ENCODE measurements around the gene VTA1.
"Not testable (repeated sequence)": the region's sequence is repeated elsewhere in the genome, so short reads cannot be mapped to it uniquely, and the experiment has no call there.

The VTA1 gene

GRCh38 chr6:142229518-142230270 lies 82.6 kb downstream of the VTA1 start:
- not testable (repeated sequence) for DNase-seq

- DNase-seq, result peak; percentile 8
Measured at GRCh38 chr6:142232206-142233044, 85.4 kb downstream of the VTA1 start.

GRCh38 chr6:142233945-142234682 lies 87.1 kb downstream of the VTA1 start:
- DNase-seq, result no peak

DNA sequence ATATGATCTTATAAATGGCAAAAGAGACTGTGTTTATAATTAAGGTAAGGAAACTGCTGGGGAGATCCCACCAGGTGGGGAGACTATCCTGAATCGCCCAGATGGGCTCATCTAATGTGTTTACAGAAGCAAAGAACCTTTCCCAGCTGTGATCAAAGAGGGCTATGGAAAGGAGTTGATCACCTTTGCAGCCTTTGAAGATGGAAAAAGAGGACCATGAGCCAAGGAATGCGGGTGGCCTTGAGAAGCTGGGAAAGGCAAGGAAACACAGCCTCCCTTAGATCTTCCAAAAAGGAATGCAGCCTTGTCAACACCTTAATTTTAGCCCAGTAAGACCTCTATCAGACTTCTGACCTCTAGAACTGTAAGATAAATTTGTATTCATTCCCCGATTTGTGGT lies 88.2 kb downstream of the VTA1 start:
- DNase-seq, result no peak

DNA sequence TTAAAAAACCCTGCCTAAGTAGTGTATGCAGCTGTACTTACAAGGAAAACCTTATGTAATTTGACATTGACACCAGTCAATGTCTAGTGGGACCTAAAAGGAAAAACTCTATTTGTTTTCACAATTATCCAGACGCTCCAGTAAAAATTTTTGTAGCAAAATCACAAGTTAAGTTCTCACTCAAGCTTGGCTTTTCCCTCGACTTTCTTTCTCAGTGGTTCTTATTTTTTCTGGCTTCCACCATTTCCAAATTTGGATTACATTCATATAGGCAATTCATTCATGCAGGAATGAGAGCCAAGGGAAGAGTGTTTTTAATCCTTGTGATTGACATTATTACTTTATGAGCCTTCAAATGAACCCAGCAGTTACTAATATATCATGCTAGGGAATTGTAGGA lies 88.7 kb downstream of the VTA1 start:
- no peak for DNase-seq

GRCh38 chr6:142236691-142237090 lies 89.6 kb downstream of the VTA1 start:
- DNase-seq, result no peak

DNA sequence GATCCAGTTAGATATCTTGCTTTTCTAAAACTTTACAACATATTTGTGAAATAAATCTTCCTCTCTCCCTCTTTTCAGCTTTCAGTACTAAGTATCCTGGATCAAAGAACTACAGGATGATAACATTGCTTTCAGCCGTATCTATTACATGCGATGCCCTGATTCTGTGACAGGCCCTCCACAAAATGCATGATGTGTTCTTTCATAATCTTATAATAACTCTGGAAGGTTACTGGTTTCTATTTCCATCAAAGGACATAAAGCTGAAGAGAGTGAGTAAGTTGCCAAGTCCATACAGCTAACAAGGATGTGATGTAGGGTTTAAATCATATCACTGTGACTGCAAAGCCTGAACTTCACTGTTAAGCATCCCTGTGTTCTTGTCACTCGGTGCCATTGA lies 91.8 kb downstream of the VTA1 start:
- no peak for DNase-seq

- DNase-seq, result no peak
Measured at GRCh38 chr6:142240179-142240578, 93.1 kb downstream of the VTA1 start.

- no peak for DNase-seq
Measured at GRCh38 chr6:142241061-142241460, 94.0 kb downstream of the VTA1 start.

GRCh38 chr6:142242269-142242668 lies 95.2 kb downstream of the VTA1 start:
- DNase-seq, result no peak

- no peak for DNase-seq
Measured at GRCh38 chr6:142246960-142247359, 99.9 kb downstream of the VTA1 start.

DNA sequence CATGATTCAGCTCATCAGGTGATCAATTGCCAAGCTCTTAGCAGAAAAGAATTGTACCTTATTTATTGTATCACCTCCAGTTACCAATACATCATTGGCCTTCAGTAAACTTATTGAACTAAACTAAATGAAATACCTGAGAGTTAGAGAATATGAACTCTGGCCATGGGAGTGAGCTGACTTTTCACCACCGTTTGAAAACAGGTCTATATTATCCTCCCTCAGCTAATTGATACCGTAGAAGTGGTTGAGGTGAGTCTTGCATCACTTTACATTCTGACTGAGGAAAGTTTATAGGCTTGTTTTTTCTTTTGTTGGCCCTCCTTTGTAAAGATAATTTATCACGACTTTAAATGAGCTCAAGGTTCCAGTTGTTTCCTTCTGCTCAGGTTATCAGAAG lies 102.2 kb downstream of the VTA1 start:
- no peak for DNase-seq

DNA sequence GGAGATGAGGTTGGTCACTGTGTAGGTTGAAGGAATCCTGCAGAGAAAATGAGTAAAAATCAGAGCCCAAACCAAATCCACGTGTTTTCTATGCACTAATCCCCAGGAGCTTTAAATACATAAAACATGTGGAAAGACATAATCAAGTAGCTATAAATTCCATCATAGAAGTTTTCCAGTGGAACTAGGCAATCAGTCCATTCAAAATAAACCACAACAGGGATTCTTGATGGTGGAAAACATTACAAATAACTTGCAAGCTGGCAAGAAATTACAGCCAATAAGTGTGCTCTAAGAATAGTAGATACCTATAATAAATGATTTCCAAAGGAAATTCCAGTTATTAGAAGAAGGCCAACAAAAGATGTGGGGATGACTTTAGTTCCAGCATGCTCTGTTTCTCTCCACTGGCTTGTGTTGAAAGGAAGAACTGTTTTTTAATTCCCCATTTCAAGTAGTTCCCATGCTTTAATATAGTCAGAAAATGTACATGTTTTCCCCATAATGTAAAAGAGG lies 104.9 kb downstream of the VTA1 start:
- DNase-seq, result no peak

- no peak for DNase-seq
Measured at GRCh38 chr6:142254513-142254912, 107.5 kb downstream of the VTA1 start.

- DNase-seq, result no peak
Measured at GRCh38 chr6:142255785-142256184, 108.7 kb downstream of the VTA1 start.

DNA sequence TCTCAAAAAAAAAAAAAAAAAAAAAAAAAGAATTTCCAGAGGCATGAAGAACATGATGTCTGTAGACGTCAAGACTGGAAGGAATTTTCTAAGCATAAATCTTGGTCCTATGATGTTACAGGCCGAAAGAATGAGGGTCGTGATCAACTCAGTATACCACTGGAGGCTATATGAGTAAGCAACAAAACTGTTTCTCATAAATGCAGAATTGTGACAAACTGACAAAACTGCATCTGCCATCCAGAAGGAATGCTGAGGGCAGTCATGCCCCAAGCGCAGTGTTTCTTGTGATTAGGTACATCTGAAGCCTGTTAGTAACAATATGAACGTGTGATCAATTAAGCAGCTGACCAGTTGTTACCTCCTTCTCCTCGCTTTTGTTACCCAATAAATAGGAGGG lies 111.2 kb downstream of the VTA1 start:
- no peak for DNase-seq

GRCh38 chr6:142258757-142259156 lies 111.7 kb downstream of the VTA1 start:
- no peak for DNase-seq

GRCh38 chr6:142260748-142261147 lies 113.7 kb downstream of the VTA1 start:
- DNase-seq, result no peak

- no peak for DNase-seq
Measured at GRCh38 chr6:142262231-142262630, 115.2 kb downstream of the VTA1 start.

DNA sequence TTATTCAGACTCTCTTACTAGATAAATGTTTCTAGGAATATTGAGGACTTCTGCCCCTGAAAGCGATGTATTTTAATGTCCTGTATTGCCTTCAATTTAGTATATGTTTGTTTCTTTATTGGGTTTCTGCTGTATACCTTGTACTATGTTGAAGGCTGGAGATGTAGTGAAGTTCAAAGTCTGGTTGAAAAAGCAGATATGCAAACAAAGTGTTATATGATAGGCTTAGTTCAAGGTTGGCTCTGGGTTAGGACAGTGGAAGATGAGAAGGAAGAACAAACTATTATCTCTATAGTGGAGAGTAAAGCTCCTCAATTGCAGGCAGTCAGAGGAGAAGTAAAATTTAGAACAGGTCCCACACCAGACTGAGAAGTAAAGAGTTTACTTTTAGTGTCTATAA lies 118.4 kb downstream of the VTA1 start:
- DNase-seq, result no peak

- no peak for DNase-seq
Measured at GRCh38 chr6:142266060-142266459, 119.0 kb downstream of the VTA1 start.

DNA sequence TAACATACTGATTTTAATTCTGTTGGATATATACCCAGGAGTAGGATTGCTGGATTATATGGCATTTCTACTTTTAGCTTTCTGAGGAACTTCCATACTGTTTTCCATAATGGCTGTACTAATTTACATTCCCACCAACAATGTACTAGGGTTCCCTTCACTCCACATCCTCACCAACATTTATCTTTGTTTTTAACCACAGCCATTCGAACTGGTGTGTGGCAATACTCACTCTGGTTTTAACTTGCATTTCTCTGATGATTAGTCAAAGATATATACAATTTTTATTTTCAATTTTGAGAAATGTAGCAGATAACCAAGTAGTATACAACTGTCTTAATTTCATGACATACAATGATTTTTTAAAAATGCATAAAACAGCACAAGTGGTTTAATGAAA lies 124.4 kb downstream of the VTA1 start:
- DNase-seq, result no peak

Data from NCI-H2107 (cell line).